NB4 (cell line): ENCODE results near the gene KNSTRN.

ENCODE experiments used
- DNase-seq: peaks from one replicate; pipeline ENCODE4 v3.0.0; 2010; ENCODE audit warnings: low read depth
- H3K4me3 ChIP-seq: one replicate; pipeline ENCODE4 v1.5.1; 2011; ENCODE audit warnings: mild to moderate bottlenecking, low read depth, low read length, moderate library complexity
- CTCF ChIP-seq: IDR thresholded peaks from one replicate; pipeline ENCODE4 v1.5.1; 2012; ENCODE audit warnings: low read depth, low read length
- MYC ChIP-seq: IDR thresholded peaks from 2 replicates; pipeline ENCODE4 v1.6.1; 2011; ENCODE audit warnings: low read depth, low read length
- POLR2A ChIP-seq: IDR thresholded peaks from 2 replicates; pipeline ENCODE4 v1.6.1; 2011; ENCODE audit warnings: mild to moderate bottlenecking; ENCODE audit not compliant: insufficient read length; ENCODE audit errors: extremely low read depth
- TF ChIP-seq, protein P1 (sequence below): IDR thresholded peaks from 2 replicates; pipeline ENCODE4 v1.6.1; 2011; ENCODE audit warnings: low read depth, low read length

KNSTRN gene

GRCh38 chr15:40335938-40336743 lies 46.4 kb upstream of the KNSTRN start:
- no peak overlapping the region for H3K4me3 ChIP-seq
- TF ChIP-seq, protein P1, sequence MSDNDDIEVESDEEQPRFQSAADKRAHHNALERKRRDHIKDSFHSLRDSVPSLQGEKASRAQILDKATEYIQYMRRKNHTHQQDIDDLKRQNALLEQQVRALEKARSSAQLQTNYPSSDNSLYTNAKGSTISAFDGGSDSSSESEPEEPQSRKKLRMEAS, result no peak
- TF ChIP-seq POLR2A (no peak), CTCF (no peak), MYC (no peak)
- DNase-seq, result no peak

- peak; percentile 60 for DNase-seq
Measured at GRCh38 chr15:40336744-40337122, 45.8 kb upstream of the KNSTRN start.

DNA sequence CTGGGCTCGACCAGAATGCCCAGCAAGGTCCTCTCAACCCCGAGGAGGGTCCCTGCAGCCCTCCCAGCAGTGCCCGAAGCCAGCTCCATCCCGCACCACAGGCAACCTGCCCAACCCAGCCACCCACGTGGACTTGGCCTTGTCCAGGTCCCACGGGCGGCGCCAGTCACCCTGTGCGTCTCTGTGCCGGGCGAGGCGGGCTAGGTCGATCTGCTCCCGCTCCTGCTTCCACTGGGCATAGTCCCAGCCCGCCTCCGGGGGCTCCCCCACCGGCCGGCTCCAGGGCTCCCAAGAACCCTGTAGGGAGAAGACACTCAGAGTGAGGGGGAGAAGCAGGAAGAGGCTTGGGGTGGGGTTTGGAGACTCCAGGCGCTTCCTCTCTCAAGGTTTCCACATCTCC lies 44.9 kb upstream of the KNSTRN start:
- DNase-seq, result no peak
- H3K4me3 ChIP-seq, result no peak overlapping the region
- TF ChIP-seq POLR2A (no peak), MYC (no peak)

More at GRCh38 chr15:40336744-40337122, 45.8 kb upstream of the KNSTRN start:
- TF ChIP-seq CTCF (peak; percentile 43), MYC (no peak), POLR2A (no peak)
- TF ChIP-seq, protein P1, result no peak
- no peak overlapping the region for H3K4me3 ChIP-seq

- no peak overlapping the region for H3K4me3 ChIP-seq
- peak; percentile 88 for DNase-seq
- TF ChIP-seq, protein P1, result peak; percentile 64; the same call in 1 of the 2 replicates
- TF ChIP-seq MYC, result peak; percentile 62
- TF ChIP-seq POLR2A, result no peak
- TF ChIP-seq CTCF, result peak; percentile 91
Measured at GRCh38 chr15:40338041-40338657, 44.4 kb upstream of the KNSTRN start.

- DNase-seq, result no peak
- H3K4me3 ChIP-seq, result no peak overlapping the region
- no peak for TF ChIP-seq CTCF
- TF ChIP-seq POLR2A, result no peak
- TF ChIP-seq, protein P1, result no peak
- TF ChIP-seq MYC, result no peak
Measured at GRCh38 chr15:40338921-40339620, 43.5 kb upstream of the KNSTRN start.

GRCh38 chr15:40339621-40339945 lies 42.9 kb upstream of the KNSTRN start:
- no peak for DNase-seq
- H3K4me3 ChIP-seq, result no peak overlapping the region
- no peak for TF ChIP-seq CTCF
- TF ChIP-seq, protein P1, result no peak
- no peak for TF ChIP-seq POLR2A
- TF ChIP-seq MYC, result no peak
